ENCODE data around the gene SMLR1. TPM values are rescaled to one million over a fixed set of nuclear protein-coding genes. Genes with fewer than 3 reads are reported as not detected.
"Not testable (repeated sequence)": the region's sequence is repeated elsewhere in the genome, so short reads cannot be mapped to it uniquely, and the experiment has no call there.

The SMLR1 gene
- total RNA-seq, 2 donors from 2014 or later = not detected

DNA sequence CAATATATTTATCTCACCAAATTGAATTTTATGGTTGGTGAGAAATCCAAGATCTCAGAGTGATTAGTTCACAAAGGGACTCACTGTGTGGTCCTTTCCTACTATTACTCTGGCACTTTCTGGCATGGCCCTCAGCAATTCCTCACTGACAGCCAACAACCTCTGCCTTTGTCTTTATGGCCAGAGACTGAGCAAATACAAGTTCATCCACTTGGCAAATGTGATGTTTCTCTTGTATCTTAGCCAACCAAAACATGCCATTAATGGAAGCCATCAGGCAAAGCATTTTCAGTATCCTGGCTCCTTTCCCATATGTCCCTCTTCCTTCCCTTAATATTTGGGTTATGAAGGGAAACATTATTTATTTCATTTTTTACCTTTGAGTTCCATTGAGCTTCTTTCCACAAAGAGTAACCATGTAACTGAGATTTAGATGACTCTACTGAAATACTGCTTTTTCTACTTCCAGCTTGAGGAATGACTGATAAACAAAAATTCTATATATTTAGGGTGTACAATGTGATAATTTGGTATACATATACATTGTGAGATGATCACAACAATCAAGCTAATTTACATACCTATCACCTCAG is 30.8 kb upstream of the SMLR1 start:
- Histone ChIP-seq H3K27ac (no peak overlapping the region), H3K9me3 (peaks cover 0 to 29% of the 10 kb centered on the region in 2 donors), H3K4me3 (no peak overlapping the region), H3K36me3 (no peaks in the 10 kb centered on the region), H3K27me3 (no peaks in the 10 kb centered on the region), H3K4me1 (peaks cover 0 to 4% of the 10 kb centered on the region in 2 donors)
- no peak for DNase-seq (ENCODE audit: low spot score)
- TF ChIP-seq, protein P1, sequence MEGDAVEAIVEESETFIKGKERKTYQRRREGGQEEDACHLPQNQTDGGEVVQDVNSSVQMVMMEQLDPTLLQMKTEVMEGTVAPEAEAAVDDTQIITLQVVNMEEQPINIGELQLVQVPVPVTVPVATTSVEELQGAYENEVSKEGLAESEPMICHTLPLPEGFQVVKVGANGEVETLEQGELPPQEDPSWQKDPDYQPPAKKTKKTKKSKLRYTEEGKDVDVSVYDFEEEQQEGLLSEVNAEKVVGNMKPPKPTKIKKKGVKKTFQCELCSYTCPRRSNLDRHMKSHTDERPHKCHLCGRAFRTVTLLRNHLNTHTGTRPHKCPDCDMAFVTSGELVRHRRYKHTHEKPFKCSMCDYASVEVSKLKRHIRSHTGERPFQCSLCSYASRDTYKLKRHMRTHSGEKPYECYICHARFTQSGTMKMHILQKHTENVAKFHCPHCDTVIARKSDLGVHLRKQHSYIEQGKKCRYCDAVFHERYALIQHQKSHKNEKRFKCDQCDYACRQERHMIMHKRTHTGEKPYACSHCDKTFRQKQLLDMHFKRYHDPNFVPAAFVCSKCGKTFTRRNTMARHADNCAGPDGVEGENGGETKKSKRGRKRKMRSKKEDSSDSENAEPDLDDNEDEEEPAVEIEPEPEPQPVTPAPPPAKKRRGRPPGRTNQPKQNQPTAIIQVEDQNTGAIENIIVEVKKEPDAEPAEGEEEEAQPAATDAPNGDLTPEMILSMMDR (IDR thresholded peaks at IDR 0.05) = no peak

DNA sequence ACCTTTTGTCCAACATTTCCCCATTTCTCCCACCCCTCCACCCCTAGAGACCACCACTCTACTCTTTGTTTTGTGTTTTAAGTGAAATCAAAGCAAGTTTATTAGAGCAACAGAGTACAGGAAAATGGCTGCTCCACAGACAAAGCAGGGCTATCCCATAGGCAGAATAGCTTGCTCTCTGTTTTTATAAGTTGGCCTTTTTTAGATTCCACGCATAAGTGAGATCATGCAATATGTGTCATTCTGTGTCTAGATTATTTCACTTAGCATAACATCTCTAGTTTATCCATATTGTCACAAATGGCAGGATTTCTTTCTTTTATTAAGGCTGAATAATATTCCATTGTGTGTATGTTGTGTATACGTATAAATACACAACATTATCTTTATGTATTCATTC is 30.1 kb upstream of the SMLR1 start:
- TF ChIP-seq, protein P1 (IDR thresholded peaks at IDR 0.05) = no peak
- Histone ChIP-seq H3K36me3 (no peaks in the 10 kb centered on the region), H3K4me1 (peaks cover 0 to 4% of the 10 kb centered on the region in 2 donors), H3K9me3 (peaks cover 0 to 29% of the 10 kb centered on the region in 2 donors), H3K27ac (no peak overlapping the region), H3K4me3 (no peak overlapping the region), H3K27me3 (no peaks in the 10 kb centered on the region)
- no peak for DNase-seq (ENCODE audit: low spot score)

DNA sequence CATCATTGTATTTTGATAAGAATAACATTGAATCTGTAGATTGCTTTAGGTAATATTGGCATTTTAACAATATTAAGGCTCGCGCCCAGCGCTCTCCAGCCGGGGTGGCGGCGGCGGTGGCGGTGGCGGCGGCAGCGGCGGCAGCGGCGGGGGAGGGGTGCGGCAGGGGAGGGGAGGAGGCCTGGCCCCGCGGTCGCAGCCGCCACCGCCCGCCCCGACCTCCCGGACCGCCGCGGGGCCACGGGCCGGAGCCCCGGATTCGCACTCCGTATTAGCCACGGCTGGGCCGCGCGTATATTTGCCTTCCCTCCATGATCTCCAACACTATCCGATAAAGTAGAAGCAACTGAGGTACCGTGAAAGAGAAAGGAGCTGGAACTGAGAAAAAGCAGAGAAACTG is 25.8 kb upstream of the SMLR1 start:
- not testable (repeated sequence) for H3K27me3 ChIP-seq; H3K4me1 ChIP-seq; H3K4me3 ChIP-seq; DNase-seq (ENCODE audit: low spot score); H3K36me3 ChIP-seq; H3K27ac ChIP-seq
- peaks cover 0 to 29% of the 10 kb centered on the region in 2 donors for H3K9me3 ChIP-seq

DNA sequence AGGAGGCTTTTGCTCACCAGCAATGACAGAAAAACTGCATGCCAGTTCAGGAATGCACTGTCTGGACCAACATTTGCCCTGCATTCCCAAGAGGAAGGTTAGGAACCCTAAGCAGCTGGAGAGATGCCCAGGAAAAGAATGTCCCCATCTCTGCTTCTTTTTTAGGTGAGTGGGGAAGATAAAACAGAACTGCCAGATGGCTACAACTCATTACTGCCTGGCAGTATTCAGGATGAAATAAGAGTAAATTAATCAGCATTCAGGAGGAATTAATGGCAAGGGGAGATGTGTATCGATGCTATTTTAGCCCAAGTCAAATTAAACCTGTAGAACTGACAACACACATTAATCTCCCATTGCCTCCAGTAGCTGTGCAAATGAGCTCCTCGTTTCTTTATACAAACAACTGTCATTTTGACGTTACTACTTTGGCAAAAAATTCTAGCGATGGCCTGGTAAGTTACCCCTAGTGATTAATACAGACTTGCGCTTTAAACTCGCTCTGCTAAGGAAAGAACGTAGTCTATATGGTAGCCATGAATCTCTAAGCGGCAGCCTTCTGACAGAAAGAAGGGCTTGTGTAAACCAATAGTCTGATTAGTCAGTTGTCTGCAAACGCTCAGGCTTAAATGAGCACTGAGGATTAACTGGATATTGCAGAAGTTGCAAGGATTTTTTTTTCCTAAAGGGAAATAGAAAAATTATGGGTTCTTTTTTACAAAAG is 16.7 kb upstream of the SMLR1 start:
- no peaks in the 10 kb centered on the region for H3K4me1 ChIP-seq
- DNase-seq (ENCODE audit: low spot score) = no peak
- H3K27me3 ChIP-seq = no peaks in the 10 kb centered on the region
- H3K4me3 ChIP-seq = no peak overlapping the region
- no peaks in the 10 kb centered on the region for H3K9me3 ChIP-seq
- no peaks in the 10 kb centered on the region for H3K36me3 ChIP-seq
- H3K27ac ChIP-seq = no peak overlapping the region
- TF ChIP-seq, protein P1 (IDR thresholded peaks at IDR 0.05) = no peak

DNA sequence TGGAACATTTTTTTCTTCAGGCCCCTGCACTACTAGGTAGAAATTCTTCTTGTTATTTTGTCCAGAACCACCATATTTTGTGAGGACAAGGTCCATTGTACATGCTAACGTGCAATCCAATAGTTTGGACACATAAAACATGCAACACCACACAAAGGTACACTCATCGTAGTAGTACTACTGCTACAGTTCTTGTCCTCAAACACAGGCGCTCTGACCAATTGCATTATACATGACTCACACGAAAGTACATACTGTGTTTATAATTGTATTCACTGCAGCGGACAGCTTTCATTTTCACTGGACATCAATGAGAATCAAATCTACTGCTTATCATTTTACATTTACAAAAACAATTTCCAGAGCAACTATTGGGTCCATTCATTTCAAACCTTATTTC is 15.3 kb upstream of the SMLR1 start:
- no peak for DNase-seq (ENCODE audit: low spot score)
- no peaks in the 10 kb centered on the region for H3K27me3 ChIP-seq
- TF ChIP-seq, protein P1 (IDR thresholded peaks at IDR 0.05) = no peak
- H3K27ac ChIP-seq = no peak overlapping the region
- no peaks in the 10 kb centered on the region for H3K4me1 ChIP-seq
- H3K36me3 ChIP-seq = no peaks in the 10 kb centered on the region
- H3K9me3 ChIP-seq = no peaks in the 10 kb centered on the region
- H3K4me3 ChIP-seq = no peak overlapping the region

DNA sequence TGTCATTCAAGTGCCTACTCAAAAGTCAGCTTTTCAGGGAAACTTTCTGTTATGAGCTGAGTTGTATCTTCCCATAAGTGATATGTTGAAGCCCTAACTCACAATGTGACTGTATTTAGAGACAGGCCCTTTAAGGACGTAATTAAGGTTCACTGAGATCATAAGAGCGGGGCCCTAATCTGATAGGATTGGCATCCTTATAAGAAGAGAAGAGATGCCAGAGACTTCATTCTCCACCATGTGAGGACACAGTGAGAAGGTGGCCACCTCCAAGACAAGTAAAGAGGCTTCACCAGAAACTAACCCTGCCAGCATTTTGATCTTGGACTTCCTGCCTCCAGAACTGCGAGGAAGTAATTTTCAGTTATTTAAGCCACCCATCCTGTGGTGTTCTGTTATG is 12.7 kb upstream of the SMLR1 start:
- no peak overlapping the region for H3K27ac ChIP-seq
- no peak for DNase-seq (ENCODE audit: low spot score)
- no peaks in the 10 kb centered on the region for H3K27me3 ChIP-seq
- no peaks in the 10 kb centered on the region for H3K9me3 ChIP-seq
- H3K36me3 ChIP-seq = no peaks in the 10 kb centered on the region
- H3K4me1 ChIP-seq = no peaks in the 10 kb centered on the region
- no peak overlapping the region for H3K4me3 ChIP-seq
- TF ChIP-seq, protein P1 (IDR thresholded peaks at IDR 0.05) = no peak

Data from right atrium auricular region (tissue), 2 donors.